HG03060 (cell line): Measurements from ENCODE around the gene TSPAN6.

ENCODE experiments used
- ATAC-seq: cut with Tn5 transposase; IDR thresholded peaks from one replicate; pipeline ENCODE4 v1.9.1; 2021; ENCODE audit warnings: low read depth, moderate number of reproducible peaks; ENCODE audit not compliant: unreplicated experiment

The TSPAN6 gene

GRCh38 chrX:100591256-100592051 lies 45.2 kb downstream of the TSPAN6 start:
- ATAC-seq = no peak

- no peak for ATAC-seq
Measured at GRCh38 chrX:100587861-100588260, 48.7 kb downstream of the TSPAN6 start.

- no peak for ATAC-seq
Measured at GRCh38 chrX:100586747-100587146, 49.9 kb downstream of the TSPAN6 start.

- ATAC-seq = no peak
Measured at GRCh38 chrX:100584611-100585010, 52.0 kb downstream of the TSPAN6 start, which contains the start of gene TNMD. TSS of gene TNMD (plus strand) at chrX:100584936. CDS start at chrX:100585019, 83 bp downstream.
